GM12878 (cell line): Measurements from ENCODE around the gene STAT5A. TPM values are rescaled to one million over a fixed set of nuclear protein-coding genes. Genes with fewer than 3 reads are reported as not detected.
A peak's percentile ranks its signal among the peaks of the same experiment; 100 is the strongest.

Source experiments
- ATAC-seq: fragments of 200-7000 bp; cut with Tn5 transposase; 3 replicates; pipeline ENCODE4 v1.9.1; 2020; ENCODE audit warnings: mild to moderate bottlenecking, moderate library complexity
- BruUV-seq: library from RNA; stranded (reverse); fragments of 400-500 nt; replicated peaks from 2 replicates; lab custom pipeline; 2021; lab: Mats Ljungman, UMichigan
- CTCF ChIA-PET: fragments of 300-600 bp; sonication (Branson Sonifier 250); formaldehyde crosslinking; extraction: SDS; loops from one replicate; lab custom pipeline; 2021; ENCODE audit warnings: inconsistent platforms; lab: Yijun Ruan, JAX
- POLR2A ChIA-PET: fragments of 350-600 bp; formaldehyde crosslinking; extraction: SDS; loops from one replicate; lab custom pipeline; 2021; ENCODE audit warnings: inconsistent platforms; lab: Charles Lee
- RAD21 ChIA-PET: fragments of 300-600 bp; sonication (Branson Sonifier 250); formaldehyde crosslinking; loops from one replicate; lab custom pipeline; 2023; ENCODE audit warnings: antibody characterized with exemption; ENCODE audit not compliant: unreplicated experiment; lab: Charles Lee
- SMC1A ChIA-PET: fragments of 300-600 bp; sonication (Branson Sonifier 250); formaldehyde crosslinking; loops from one replicate; lab custom pipeline; 2023; ENCODE audit not compliant: unreplicated experiment, uncharacterized antibody; lab: Charles Lee
- DNase-seq: peaks from one replicate; pipeline ENCODE4 v3.0.0-alpha.2; 2011; ENCODE audit warnings: low read depth, low spot score
- FAIRE-seq: peaks from 3 replicates; lab custom pipeline; 2011; peaks lifted over from hg19 to GRCh38; lab: Jason Lieb, UNC
- H2AFZ ChIP-seq: 2 replicates; pipeline ENCODE4 v1.6.0; 2011; ENCODE audit warnings: low read depth, low read length, control low read depth; ENCODE audit not compliant: control insufficient read depth
- H3K27ac ChIP-seq: 2 replicates; pipeline ENCODE4 v1.5.1; 2011; ENCODE audit warnings: control low read depth; ENCODE audit not compliant: control insufficient read depth, insufficient read depth
- H3K27me3 ChIP-seq, 2 experiments: replicated peaks in 1 of 2; 2 replicates each; pipeline versions ENCODE4 v1.6.0 to v1.6.1; 2011; ENCODE audit warnings: low read length in 1 of 2; ENCODE audit not compliant: control insufficient read depth in 2 of 2, insufficient read depth in 2 of 2
- H3K36me3 ChIP-seq, 2 experiments: 2 replicates each; pipeline ENCODE4 v1.5.1; 2011; ENCODE audit warnings: low read length in 1 of 2; ENCODE audit not compliant: control insufficient read depth in 2 of 2, insufficient read depth in 2 of 2
- H3K4me1 ChIP-seq: 2 replicates; pipeline ENCODE4 v1.6.1; 2011; ENCODE audit warnings: mild to moderate bottlenecking, low read length, moderate library complexity, mixed read lengths; ENCODE audit not compliant: control insufficient read depth, insufficient read depth
- H3K4me2 ChIP-seq: 2 replicates; pipeline ENCODE4 v1.6.0; 2011; ENCODE audit warnings: control low read depth; ENCODE audit not compliant: control insufficient read depth, insufficient read depth
- H3K4me3 ChIP-seq: fragments of 200-600 bp; sonication (generic); 2 replicates; pipeline ENCODE4 v1.5.1; 2016
- H3K79me2 ChIP-seq: 2 replicates; pipeline ENCODE4 v1.6.0; 2011; ENCODE audit warnings: low read length; ENCODE audit not compliant: control insufficient read depth, insufficient read depth
- H3K9ac ChIP-seq: 2 replicates; pipeline ENCODE4 v1.8.0; 2011; ENCODE audit warnings: low read length, control low read depth, mixed read lengths; ENCODE audit not compliant: control insufficient read depth, insufficient read depth
- H3K9me3 ChIP-seq: replicated peaks from 3 replicates; pipeline ENCODE4 v1.5.1; 2011; ENCODE audit warnings: mild to moderate bottlenecking, low read length; ENCODE audit not compliant: control insufficient read depth, insufficient read depth
- H4K20me1 ChIP-seq: 2 replicates; pipeline ENCODE4 v1.6.0; 2011; ENCODE audit not compliant: control insufficient read depth, insufficient read depth
- MLLT1 ChIP-seq: fragments of 450-650 bp; IDR thresholded peaks from 2 replicates; pipeline ENCODE4 v1.6.1; 2016; ENCODE audit warnings: mild to moderate bottlenecking
- RELB ChIP-seq: fragments of 450-650 bp; IDR thresholded peaks from 2 replicates; pipeline ENCODE4 v1.6.1; 2017; ENCODE audit warnings: low read depth, mild to moderate bottlenecking, moderate library complexity
- WGBS: methylation state at CpG from one replicate; pipeline ENCODE4 v1.1.6; 2016; ENCODE audit warnings: low lambda C conversion rate; ENCODE audit not compliant: insufficient replicate concordance, insufficient coverage; ENCODE audit errors: missing lambda C conversion rate; 5-methylcytosine and 5-hydroxymethylcytosine counted together
- in situ Hi-C: fragments of 300-500 bp; cut with MboI; formaldehyde crosslinking; loops from 9 replicates; pipeline ENCODE4 v1.14.3; 2018; ENCODE audit warnings: mixed read lengths
- intact Hi-C: fragments of 100-400 bp; cut with micrococcal nuclease; formaldehyde crosslinking; loops from one replicate; pipeline ENCODE4 v1.14.2; 2022; ENCODE audit not compliant: unreplicated experiment
- polyA plus RNA-seq, 11 experiments: library from polyadenylated mRNA; depleted of rRNA in 4 of 11; unstranded in 6 of 11; stranded (reverse) in 5 of 11; fragments of >200 nt; fragmentation: Nextera tagmentation in 4 of 11; fragmentation: Illumina TruSeq in 1 of 11; extraction: Ambion mirVana in 4 of 11; extraction: Trizol in 1 of 11; gene quantifications; 1 replicate in 1 of 11; 2 replicates in 10 of 11; pipeline versions ENCODE4 v1.2.1 to v1.2.3, GENCODE V29; 2011 to 2016; ENCODE audit warnings: inconsistent platforms in 2 of 11, missing spikeins in 2 of 11, low read depth in 1 of 11
- total RNA-seq, 4 experiments: library from RNA; depleted of rRNA in 3 of 4; stranded (reverse); fragments of >200 nt in 3 of 4; fragmentation: Illumina TruSeq in 1 of 4; extraction: Trizol in 1 of 4; gene quantifications; 2 replicates each; pipeline versions ENCODE4 v1.2.1 to v1.2.3, GENCODE V29; 2013 to 2021

The STAT5A gene
- total and polyA plus RNA-seq, 10 of the 15 experiments (the other 5 are each of a cell fraction or from before 2014, with no cell fraction given): 14.8 to 86.4 (median 41.5) TPM

- TF ChIP-seq RELB (no peak), MLLT1 (peak; percentile 63; the same call in 1 of the 2 replicates)
- TF ChIP-seq, all 136 proteins: peak for 1
- intact Hi-C loops (no loop called here), in situ Hi-C loops (no loop called here)
- Histone ChIP-seq H3K4me2 (peak overlapping the region; percentile 94), H3K79me2 (peaks cover 54% of the 10 kb centered on the region), H3K4me3 (peak overlapping the region; percentile 81), H4K20me1 (no peaks in the 10 kb centered on the region), H2AFZ (peak overlapping the region; percentile 13), H3K4me1 (peaks cover 28% of the 10 kb centered on the region), H3K27me3 (no peaks in the 10 kb centered on the region), H3K36me3 (no peaks in the 10 kb centered on the region), H3K27ac (peak overlapping the region; percentile 77), H3K9me3 (no peaks in the 10 kb centered on the region), H3K9ac (peak overlapping the region; percentile 83)
- WGBS: 10% methylated on average over 13 of the region's 13 CpGs
- ChIA-PET POLR2A (interaction anchor here (0.5 to 1.4 kb wide), 16 partner anchors 10 to 488 kb away, joined by 3 to 8 read pairs (median 5); partner anchors contain the start of genes ODAD4 and STAT5A), CTCF (interaction anchor here (0.6 to 1.6 kb wide), 9 partner anchors 14 to 250 kb away, joined by 3 to 6 read pairs (median 3); no protein-coding TSS in a partner anchor), SMC1A (interaction anchor here (0.6 to 1.5 kb wide), 8 partner anchors 8 to 218 kb away, joined by 3 to 6 read pairs (median 3); no protein-coding TSS in a partner anchor), RAD21 (interaction anchor here (1.1 to 1.3 kb wide), 2 partner anchors 15 to 53 kb away, joined by 4 to 6 read pairs; no protein-coding TSS in a partner anchor)
- DNase-seq: no peak
- TSS peak; percentile 59 for BruUV-seq
- ATAC-seq: peak; percentile 9
- FAIRE-seq: no peak
Observed at GRCh38 chr17:42274812-42275526, 13.3 kb upstream of the STAT5A start.
